ENCODE measurements around the gene PRODH2. TPM values are rescaled to one million over a fixed set of nuclear protein-coding genes. Genes with fewer than 3 reads are reported as not detected.

The PRODH2 gene
- total RNA-seq, 2 donors from 2014 or later, result not detected

- H3K27me3 ChIP-seq (replicated peaks; ENCODE audit: insufficient read depth), result no peaks in the 10 kb centered on the region
- DNase-seq (ENCODE audit: low spot score), result no peak
- H3K27ac ChIP-seq, result no peak overlapping the region
- no peaks in the 10 kb centered on the region for H3K9me3 ChIP-seq
- no peak overlapping the region for H3K4me3 ChIP-seq
- no peaks in the 10 kb centered on the region for H3K4me1 ChIP-seq (replicated peaks)
- H3K36me3 ChIP-seq, result no peaks in the 10 kb centered on the region
- 78% methylated on average over 37 of the region's 45 CpGs for WGBS
- intact Hi-C loops (cut with DNase I), result no loop called here
- no peak for TF ChIP-seq CTCF (IDR thresholded peaks at IDR 0.05)
- no peak for TF ChIP-seq POLR2A (IDR thresholded peaks at IDR 0.05)
Observed at GRCh38 chr19:35784503-35785338, 27.9 kb downstream of the PRODH2 start.

GRCh38 chr19:35783469-35784434, 28.9 kb downstream of the PRODH2 start:
- no peaks in the 10 kb centered on the region for H3K9me3 ChIP-seq
- no peak overlapping the region for H3K27ac ChIP-seq
- DNase-seq (ENCODE audit: low spot score), result no peak
- no peaks in the 10 kb centered on the region for H3K4me1 ChIP-seq (replicated peaks)
- no peak for TF ChIP-seq CTCF (IDR thresholded peaks at IDR 0.05)
- H3K36me3 ChIP-seq, result no peaks in the 10 kb centered on the region
- no peaks in the 10 kb centered on the region for H3K27me3 ChIP-seq (replicated peaks; ENCODE audit: insufficient read depth)
- intact Hi-C loops (cut with DNase I), result no loop called here
- 80% methylated on average over 28 of the region's 28 CpGs for WGBS
- H3K4me3 ChIP-seq, result no peak overlapping the region

- H3K27ac ChIP-seq, result no peak overlapping the region
- H3K9me3 ChIP-seq, result no peaks in the 10 kb centered on the region
- H3K27me3 ChIP-seq (replicated peaks; ENCODE audit: insufficient read depth), result no peaks in the 10 kb centered on the region
- no peaks in the 10 kb centered on the region for H3K36me3 ChIP-seq
- TF ChIP-seq POLR2AphosphoS5 (IDR thresholded peaks at IDR 0.05), result no peak
- TF ChIP-seq CTCF (IDR thresholded peaks at IDR 0.05), result no peak
- TF ChIP-seq POLR2A (IDR thresholded peaks at IDR 0.05), result no peak
- no peaks in the 10 kb centered on the region for H3K4me1 ChIP-seq (replicated peaks)
- DNase-seq (ENCODE audit: low spot score), result no peak
- 93% methylated on average over 12 of the region's 12 CpGs for WGBS
- intact Hi-C loops (cut with DNase I), result no loop called here
- no peak overlapping the region for H3K4me3 ChIP-seq
Observed at GRCh38 chr19:35782589-35782988, 30.1 kb downstream of the PRODH2 start.

DNA sequence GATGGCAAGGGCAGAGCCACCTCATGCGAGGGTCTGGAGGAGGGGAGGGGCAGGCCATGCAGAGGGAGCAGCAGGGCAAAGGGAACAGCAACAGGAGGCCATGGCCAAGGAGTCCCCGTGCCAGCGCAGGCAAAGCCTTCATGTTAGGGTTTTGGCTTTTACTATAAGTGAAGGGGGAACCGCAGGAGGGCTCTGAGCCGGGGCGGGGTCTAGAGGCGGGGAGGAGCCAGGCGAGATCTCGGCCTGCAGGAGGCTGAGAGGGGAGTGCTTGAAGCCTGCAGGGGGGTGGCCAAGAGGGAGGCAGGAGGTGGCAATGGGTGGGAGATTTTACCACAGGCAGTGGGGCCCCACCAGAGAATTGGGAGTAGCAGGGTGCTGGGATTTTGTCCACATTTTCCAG, 31.0 kb downstream of the PRODH2 start:
- TF ChIP-seq CTCF (IDR thresholded peaks at IDR 0.05), result no peak
- no peak for TF ChIP-seq POLR2A (IDR thresholded peaks at IDR 0.05)
- TF ChIP-seq POLR2AphosphoS5 (IDR thresholded peaks at IDR 0.05), result no peak
- H3K27me3 ChIP-seq (replicated peaks; ENCODE audit: insufficient read depth), result no peaks in the 10 kb centered on the region
- intact Hi-C loops (cut with DNase I), result no loop called here
- H3K4me1 ChIP-seq (replicated peaks), result no peaks in the 10 kb centered on the region
- H3K36me3 ChIP-seq, result no peaks in the 10 kb centered on the region
- H3K27ac ChIP-seq, result no peak overlapping the region
- DNase-seq (ENCODE audit: low spot score), result no peak
- 73% methylated on average over 9 of the region's 9 CpGs for whole genome bisulfite sequencing
- H3K4me3 ChIP-seq, result no peak overlapping the region
- H3K9me3 ChIP-seq, result no peaks in the 10 kb centered on the region

Data from prostate gland (tissue), 2 donors.